ENCODE measurements around the gene BSND. TPM values are rescaled to one million over a fixed set of nuclear protein-coding genes. Genes with fewer than 3 reads are reported as not detected.

The BSND gene
- polyA plus RNA-seq, 1 of the 3 experiments (the other 2 are of a cell fraction) = not detected

GRCh38 chr1:54990916-54991315 lies 7.8 kb upstream of the BSND start:
- Histone ChIP-seq H3K4me2 (no peak overlapping the region), H4K20me1 (ENCODE audit: insufficient read depth) (no peaks in the 10 kb centered on the region), H3K9me3 (no peaks in the 10 kb centered on the region), H3K27me3 (ENCODE audit: insufficient read depth) (no peaks in the 10 kb centered on the region), H3K4me1 (ENCODE audit: control insufficient read depth in 1 of 2, insufficient read depth in 2 of 2, low read depth in 1 of 2, low read length in 1 of 2) (peaks cover 0 to 11% of the 10 kb centered on the region in 2 experiments; a peak in 1 of 4 replicates), H3K9me2 (no peaks in the 10 kb centered on the region), H3K27ac (ENCODE audit: low read depth in 2 of 2, low read length in 1 of 2) (no peak overlapping the region), H3K36me3 (replicated peaks in 1 of 2; ENCODE audit: control insufficient read depth in 1 of 2, insufficient read depth in 2 of 2, low read length in 1 of 2) (no peaks in the 10 kb centered on the region), H3K79me2 (ENCODE audit: insufficient read depth) (no peaks in the 10 kb centered on the region), H3F3A (replicated peaks; ENCODE audit: insufficient read depth) (no peaks in the 10 kb centered on the region), H3K4me3 (ENCODE audit: low read depth in 2 of 2, low read length in 1 of 2) (no peak overlapping the region), H2AFZ (ENCODE audit: low read depth) (no peak overlapping the region), H3K9ac (no peak overlapping the region)
- no peak for DNase-seq
- ChIA-PET CTCF (interaction anchor here (3.0 to 11.0 kb wide), 3 partner anchors 31 to 47 kb away, joined by 13 to 123 read pairs (median 80); no protein-coding TSS in a partner anchor), POLR2A (interaction anchor here (1.4 kb wide), 1 partner anchor 40 kb away, joined by 3 read pairs; no protein-coding TSS in a partner anchor)
- WGBS (ENCODE audit: low lambda C conversion rate) = 60% methylated on average over 1 of the region's 4 CpGs
- TF ChIP-seq ZBTB33 (IDR thresholded peaks at IDR 0.05; ENCODE audit: borderline replicate concordance, low read depth) (no peak), RAD21 (IDR thresholded peaks at IDR 0.05; ENCODE audit: low read length) (no peak), TAF1 (IDR thresholded peaks at IDR 0.05; ENCODE audit: borderline replicate concordance, low read depth, low read length) (no peak), CHD2 (IDR thresholded peaks at IDR 0.05; ENCODE audit: low read length, partially characterized antibody) (no peak), USF1 (IDR thresholded peaks at IDR 0.05; ENCODE audit: borderline replicate concordance, low read depth) (no peak), FOSL2 (IDR thresholded peaks at IDR 0.05; ENCODE audit: borderline replicate concordance, low read depth) (no peak), USF2 (IDR thresholded peaks at IDR 0.05; ENCODE audit: borderline replicate concordance, low read depth, low read length) (no peak), SIN3A (IDR thresholded peaks at IDR 0.05; ENCODE audit: borderline replicate concordance, low read depth, low read length) (no peak), NRF1 (IDR thresholded peaks at IDR 0.05; ENCODE audit: low read depth, low read length) (no peak), RXRA (IDR thresholded peaks at IDR 0.05; ENCODE audit: borderline replicate concordance, low read depth) (no peak), MXI1 (IDR thresholded peaks at IDR 0.05; ENCODE audit: low read depth, low read length) (no peak), FOXM1 (IDR thresholded peaks at IDR 0.05; ENCODE audit: low read depth) (no peak)

GRCh38 chr1:54991939-54992338 lies 6.8 kb upstream of the BSND start:
- DNase-seq = no peak
- peaks cover 0 to 14% of the 10 kb centered on the region in 2 experiments; a peak in 1 of 4 replicates for H3K4me1 ChIP-seq (ENCODE audit: control insufficient read depth in 1 of 2, insufficient read depth in 2 of 2, low read depth in 1 of 2, low read length in 1 of 2)
- no peaks in the 10 kb centered on the region for H3K27me3 ChIP-seq (ENCODE audit: insufficient read depth)
- ChIA-PET CTCF (interaction anchor here (3.0 to 11.0 kb wide), 3 partner anchors 30 to 48 kb away, joined by 13 to 123 read pairs (median 80); no protein-coding TSS in a partner anchor), POLR2A (interaction anchor here (1.4 kb wide), 1 partner anchor 41 kb away, joined by 3 read pairs; no protein-coding TSS in a partner anchor)
- no peak overlapping the region for H3K9ac ChIP-seq
- no peak overlapping the region for H3K27ac ChIP-seq (ENCODE audit: low read depth in 2 of 2, low read length in 1 of 2)
- no peak overlapping the region for H3K4me2 ChIP-seq
- no peak overlapping the region for H3K4me3 ChIP-seq (ENCODE audit: low read depth in 2 of 2, low read length in 1 of 2)
- H3K9me2 ChIP-seq = no peaks in the 10 kb centered on the region
- H3K9me3 ChIP-seq = no peaks in the 10 kb centered on the region
- no peaks in the 10 kb centered on the region for H4K20me1 ChIP-seq (ENCODE audit: insufficient read depth)
- no peaks in the 10 kb centered on the region for H3K79me2 ChIP-seq (ENCODE audit: insufficient read depth)
- no peaks in the 10 kb centered on the region for H3F3A ChIP-seq (replicated peaks; ENCODE audit: insufficient read depth)
- no peaks in the 10 kb centered on the region for H3K36me3 ChIP-seq (replicated peaks in 1 of 2; ENCODE audit: control insufficient read depth in 1 of 2, insufficient read depth in 2 of 2, low read length in 1 of 2)
- no peak overlapping the region for H2AFZ ChIP-seq (ENCODE audit: low read depth)
- 71% methylated on average over 9 of the region's 12 CpGs for WGBS (ENCODE audit: low lambda C conversion rate)
- no peak for TF ChIP-seq CHD2 (IDR thresholded peaks at IDR 0.05; ENCODE audit: low read length, partially characterized antibody)
- no peak for TF ChIP-seq SIN3A (IDR thresholded peaks at IDR 0.05; ENCODE audit: borderline replicate concordance, low read depth, low read length)
- no peak for TF ChIP-seq TEAD4 (IDR thresholded peaks at IDR 0.05; ENCODE audit: borderline replicate concordance, insufficient read depth)
- no peak for TF ChIP-seq TAF1 (IDR thresholded peaks at IDR 0.05; ENCODE audit: borderline replicate concordance, low read depth, low read length)
- no peak for TF ChIP-seq GATA2 (CRISPR knock-in tag; IDR thresholded peaks at IDR 0.05)
- no peak for TF ChIP-seq IRF3 (IDR thresholded peaks at IDR 0.05; ENCODE audit: low read depth, low read length)
- TF ChIP-seq GABPA (IDR thresholded peaks at IDR 0.05; ENCODE audit: low read depth) = no peak
- no peak for TF ChIP-seq EZH2phosphoT487 (IDR thresholded peaks at IDR 0.05; ENCODE audit: borderline replicate concordance, low read depth)
- no peak for TF ChIP-seq ELF1 (IDR thresholded peaks at IDR 0.05)
- TF ChIP-seq MEF2A (IDR thresholded peaks at IDR 0.05; ENCODE audit: borderline replicate concordance, low read depth) = no peak
- TF ChIP-seq RCOR1 (IDR thresholded peaks at IDR 0.05; ENCODE audit: low read length) = no peak
- TF ChIP-seq POLR2AphosphoS5 (IDR thresholded peaks at IDR 0.05; ENCODE audit: low read depth, low read length) = no peak
- no peak for TF ChIP-seq SMC3 (IDR thresholded peaks at IDR 0.05; ENCODE audit: low read depth, low read length)
- TF ChIP-seq MXI1 (IDR thresholded peaks at IDR 0.05; ENCODE audit: low read depth, low read length) = no peak
